ENCODE data around the gene UGDH.
"Not testable (repeated sequence)": the region's sequence is repeated elsewhere in the genome, so short reads cannot be mapped to it uniquely, and the experiment has no call there.

Gene UGDH
- 22.8 to 26.2 reads per million in 2 donors for total RNA-seq

DNA sequence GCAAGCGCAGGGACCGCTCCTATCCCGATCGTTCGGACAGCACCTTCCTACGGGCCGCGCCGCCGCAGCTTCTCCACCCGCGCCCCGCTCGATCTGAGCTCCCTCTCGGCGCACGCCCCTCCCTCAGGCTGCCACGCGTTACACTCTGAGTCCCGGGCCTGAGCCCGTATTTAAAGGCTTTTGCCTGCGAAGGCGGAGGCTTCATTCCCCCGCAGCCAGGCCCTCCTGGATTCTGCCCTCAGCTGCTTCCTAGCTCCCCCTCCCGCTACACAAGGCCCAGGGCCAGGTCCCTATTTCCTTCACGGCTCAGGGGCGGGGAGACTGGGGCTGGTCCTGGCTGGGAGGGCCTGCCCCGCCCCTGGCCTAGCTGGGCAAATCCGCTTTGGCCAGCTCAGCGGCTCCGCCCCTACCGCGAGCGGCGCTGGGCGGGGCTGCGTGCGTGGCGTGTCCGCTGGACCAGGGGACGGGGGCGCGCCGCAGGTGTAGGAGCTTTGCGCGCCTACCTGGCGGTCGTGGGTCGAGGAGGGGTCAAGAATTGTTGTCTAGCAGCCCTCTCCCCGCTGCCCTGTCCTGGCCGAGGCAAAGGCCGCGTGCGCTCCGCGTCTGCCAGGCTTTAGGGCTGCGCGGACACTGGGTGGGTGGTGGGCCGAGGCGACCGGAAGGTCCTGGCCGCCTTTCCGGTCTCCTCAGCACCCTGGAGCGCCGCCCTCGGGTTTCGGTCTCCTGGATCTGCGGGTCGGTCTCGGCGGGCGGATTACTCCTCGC is at the start of gene UGDH:
Gene UGDH (minus strand): TSS at position 144 of the 765 bp plus-strand sequence. CDS start 5,927 bp downstream, outside the sequence.
- peak; percentile 75 for DNase-seq

DNA sequence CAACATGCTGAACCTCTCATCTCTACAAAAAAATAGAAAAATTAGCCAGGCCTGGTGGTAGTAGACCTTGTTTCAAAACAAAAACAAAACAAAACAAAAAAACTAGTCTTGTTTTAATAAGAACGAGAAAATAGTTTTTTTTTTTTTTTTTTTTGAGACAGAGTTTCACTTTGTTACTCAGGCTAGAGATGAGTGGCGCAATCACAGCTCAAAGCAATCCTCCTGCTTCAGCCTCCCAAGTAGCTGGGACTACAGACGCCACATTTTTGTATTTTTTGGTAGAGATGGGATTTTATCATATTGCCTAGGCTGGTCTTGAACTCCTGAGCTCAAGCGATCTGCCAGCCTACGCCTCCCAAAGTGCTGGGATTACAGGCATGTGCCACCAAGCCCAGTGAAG is 47.7 kb upstream of the UGDH start:
- no peak for DNase-seq

- no peak for DNase-seq
These were observed 44.3 kb upstream of the UGDH start for GRCh38 chr4:39571504-39571903.

- no peak for DNase-seq
These were observed 43.8 kb upstream of the UGDH start for GRCh38 chr4:39571054-39571453.

- DNase-seq: no peak
These were observed 42.0 kb upstream of the UGDH start for GRCh38 chr4:39569209-39569608.

DNA sequence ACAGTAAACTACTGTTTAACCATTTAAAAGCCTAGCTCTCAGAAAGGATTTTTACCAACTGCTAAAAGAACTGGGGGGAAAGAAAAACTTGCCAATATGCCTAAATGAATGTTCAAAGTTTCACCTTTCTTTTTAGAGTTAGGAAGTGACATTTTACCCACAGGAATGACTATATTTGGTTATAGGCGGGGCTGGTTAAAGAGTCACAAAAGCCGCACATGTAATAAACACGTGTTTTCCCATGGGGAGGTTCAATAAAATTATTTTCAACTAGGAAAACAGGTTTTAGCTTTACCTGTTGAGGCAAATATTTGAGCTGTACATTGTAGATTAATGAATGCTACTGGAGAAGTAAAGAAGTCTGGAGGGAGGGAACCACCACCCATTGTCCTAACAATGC is 41.6 kb upstream of the UGDH start:
- DNase-seq: no peak

DNA sequence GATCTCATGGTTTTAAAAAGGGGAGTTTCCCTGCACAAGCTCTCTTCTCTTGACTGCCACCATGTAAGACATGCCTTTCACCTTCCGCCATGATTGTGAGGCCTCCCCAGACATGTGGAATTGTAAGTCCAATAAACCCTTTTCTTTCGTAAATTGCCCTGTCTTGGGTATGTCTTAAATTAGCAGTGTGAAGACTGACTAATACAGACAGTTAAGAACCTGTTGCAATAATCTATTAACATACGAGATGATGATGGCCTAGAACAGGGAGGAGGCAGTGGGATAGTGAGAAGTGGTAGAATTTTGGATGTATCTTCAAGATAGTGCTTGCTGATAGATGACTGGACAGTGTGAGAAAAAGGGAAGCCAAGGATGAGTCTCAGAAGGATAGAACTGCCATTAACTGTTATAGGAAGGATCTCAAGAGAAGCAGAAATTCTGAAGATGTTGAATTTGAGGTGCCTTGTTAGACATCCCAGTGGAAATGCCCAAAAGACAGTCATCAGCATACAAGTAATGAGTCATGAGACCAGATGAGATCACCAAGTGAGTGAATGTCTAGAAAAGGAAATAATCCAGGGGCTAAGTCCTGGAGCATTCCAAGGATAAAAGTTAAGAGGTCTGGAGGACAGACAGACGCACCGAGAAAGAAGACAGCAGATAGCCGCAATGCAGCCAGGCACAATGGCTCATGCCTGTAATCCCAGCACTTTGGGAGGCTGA is 38.8 kb upstream of the UGDH start:
- no peak for DNase-seq

DNA sequence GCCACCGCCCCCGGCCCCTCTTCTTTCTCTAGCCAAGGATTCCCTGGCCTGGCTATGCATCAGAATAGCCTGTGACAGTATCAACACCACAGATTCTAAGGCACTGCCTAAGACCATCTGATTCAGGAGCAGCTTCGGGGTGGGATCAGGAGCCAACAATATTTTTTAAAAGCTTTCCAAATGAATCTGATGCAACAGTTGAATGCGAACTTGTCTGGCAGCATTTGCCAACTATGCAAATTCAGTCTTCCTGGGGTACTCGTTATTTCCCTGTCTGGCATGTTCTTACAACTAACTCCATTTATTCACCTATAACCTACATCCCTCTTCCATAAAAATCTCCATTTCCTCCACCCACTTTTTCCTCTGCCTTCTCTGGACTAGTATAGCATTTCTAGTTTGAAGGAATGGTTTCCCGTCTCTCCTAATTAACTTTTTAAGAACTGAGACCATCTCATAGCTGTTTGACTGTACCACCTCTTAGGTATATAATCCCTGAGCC is 36.2 kb upstream of the UGDH start:
- no peak for DNase-seq

- no peak for DNase-seq
These were observed 35.6 kb upstream of the UGDH start for GRCh38 chr4:39562792-39563191.

DNA sequence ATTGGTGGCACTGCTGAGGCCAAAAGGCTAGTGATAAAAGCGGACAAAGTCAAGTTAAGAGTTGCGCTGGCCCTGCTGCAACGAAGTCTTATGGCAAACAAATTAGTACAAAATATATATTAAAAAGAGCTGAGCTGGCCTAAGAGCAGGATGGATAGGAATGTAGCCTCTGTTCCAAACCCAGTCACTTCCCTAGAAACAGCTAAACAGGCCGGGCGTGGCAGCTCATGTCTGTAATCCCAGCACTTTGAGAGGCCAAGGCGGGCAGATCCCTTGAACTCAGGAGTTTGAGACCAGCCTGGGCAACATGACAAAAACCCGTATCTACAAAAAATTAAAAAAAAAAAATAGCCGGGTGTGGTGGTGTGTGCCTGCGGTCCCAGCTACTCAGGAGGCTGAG is 32.4 kb upstream of the UGDH start:
- no peak for DNase-seq

- no peak for DNase-seq
These were observed 28.2 kb upstream of the UGDH start for GRCh38 chr4:39555472-39555871.

GRCh38 chr4:39548425-39549067 is 21.3 kb upstream of the UGDH start:
- no peak for DNase-seq

DNA sequence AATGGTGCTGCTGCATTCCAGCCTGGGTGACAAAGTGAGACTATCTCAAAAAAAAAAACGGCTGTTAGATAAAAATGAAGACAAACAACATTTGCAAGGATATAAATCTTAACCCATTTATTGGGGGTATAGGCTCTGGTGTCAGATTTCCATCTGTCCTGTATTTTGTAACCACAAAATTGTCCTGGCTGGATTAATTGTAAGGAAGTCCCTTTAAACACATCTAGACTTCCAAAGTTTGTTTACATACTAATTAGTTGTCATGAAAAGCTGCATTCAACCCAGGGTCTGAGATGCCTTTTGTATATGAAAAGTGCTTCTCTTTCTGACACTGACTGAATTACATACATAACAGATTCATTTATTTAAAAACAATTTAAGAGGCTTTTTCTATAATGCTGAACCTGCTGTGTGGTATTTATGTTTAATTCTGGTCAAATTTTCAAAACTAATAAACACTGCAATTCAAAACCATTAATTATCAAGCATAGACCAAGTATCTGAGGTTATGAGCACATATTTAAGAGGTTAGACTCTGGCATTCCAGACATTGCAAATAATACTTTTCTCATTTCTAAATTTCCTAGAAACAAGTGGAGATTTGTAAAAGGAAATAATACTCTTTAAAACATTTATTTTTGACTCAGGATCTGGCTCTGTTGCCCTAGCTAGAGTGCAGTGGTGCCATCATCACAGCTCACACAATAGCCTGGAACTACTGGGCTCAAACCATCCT is 17.5 kb upstream of the UGDH start:
- no peak for DNase-seq

GRCh38 chr4:39544080-39544479 is 16.8 kb upstream of the UGDH start:
- not testable (repeated sequence) for DNase-seq

- no peak for DNase-seq
These were observed 15.8 kb upstream of the UGDH start for GRCh38 chr4:39543034-39543433.

DNA sequence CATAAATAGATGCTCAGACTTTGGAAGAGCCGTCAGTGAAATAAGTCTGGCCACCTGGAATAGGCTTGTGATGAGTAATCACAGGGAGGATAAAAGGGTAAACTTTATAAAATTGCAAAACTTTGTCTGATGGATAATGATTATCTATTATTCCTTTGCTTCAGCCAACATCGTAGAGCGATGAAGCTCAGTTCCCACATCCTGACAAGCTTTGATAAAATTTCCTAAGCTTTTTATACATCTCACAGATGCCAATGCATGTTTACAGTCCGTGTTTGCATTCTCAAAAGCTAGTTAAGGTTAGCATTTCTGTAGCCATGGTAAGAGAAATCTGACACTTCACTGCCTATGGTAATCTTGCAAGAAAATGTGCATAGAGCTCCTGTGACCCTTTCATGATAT is 15.4 kb upstream of the UGDH start:
- DNase-seq: no peak

DNA sequence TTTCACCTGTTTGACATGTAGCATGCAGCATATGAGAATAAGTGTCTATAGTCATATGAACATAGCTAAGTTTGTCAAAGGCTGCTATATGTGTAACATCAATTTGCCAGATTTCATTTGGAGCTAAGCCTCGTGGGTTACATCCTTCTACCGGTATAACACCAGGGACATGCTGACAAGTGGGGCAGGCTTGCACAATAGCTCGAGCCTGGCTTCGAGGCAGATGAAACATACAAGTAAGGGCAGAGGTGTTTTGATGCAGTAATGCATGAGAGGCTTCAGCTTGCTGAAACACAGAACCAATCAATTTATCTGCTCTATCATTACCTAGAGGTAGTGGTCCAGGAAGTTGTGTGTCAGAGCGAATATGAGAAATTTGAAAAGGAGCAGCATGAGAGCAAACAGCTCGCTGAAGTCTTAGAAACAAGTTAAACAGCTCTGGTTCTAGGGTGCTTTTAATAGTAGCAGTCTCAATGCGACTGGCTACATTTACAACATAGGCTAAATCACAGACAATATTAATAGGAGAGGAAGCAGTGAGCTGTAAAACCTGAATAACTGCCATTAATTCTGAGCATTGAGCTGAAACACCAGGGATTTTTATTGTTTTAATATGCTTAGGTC is 14.9 kb upstream of the UGDH start:
- DNase-seq: no peak

GRCh38 chr4:39539089-39539611 is 11.9 kb upstream of the UGDH start:
- no peak for DNase-seq

- DNase-seq: no peak
These were observed 6.3 kb upstream of the UGDH start for GRCh38 chr4:39533541-39533940.

DNA sequence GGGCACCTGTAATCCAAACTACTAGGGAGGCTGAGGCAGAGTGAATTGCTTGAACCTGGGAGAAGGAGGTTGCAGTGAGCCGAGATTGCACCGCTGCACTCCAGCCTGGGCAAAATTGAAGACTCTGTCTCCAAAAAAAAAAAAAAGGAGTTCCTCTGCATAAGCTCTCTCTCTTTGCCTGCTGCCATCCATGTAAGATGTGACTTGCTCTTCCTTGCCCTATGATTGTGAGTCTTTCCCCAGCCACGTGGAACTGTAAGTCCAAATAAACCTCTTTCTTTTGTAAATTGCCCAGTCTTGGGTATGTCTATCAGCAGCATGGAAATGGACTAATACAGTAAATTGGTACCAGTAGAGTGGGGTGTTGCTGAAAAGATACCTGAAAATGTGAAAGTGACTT is 5.0 kb upstream of the UGDH start:
- not testable (repeated sequence) for DNase-seq

DNA sequence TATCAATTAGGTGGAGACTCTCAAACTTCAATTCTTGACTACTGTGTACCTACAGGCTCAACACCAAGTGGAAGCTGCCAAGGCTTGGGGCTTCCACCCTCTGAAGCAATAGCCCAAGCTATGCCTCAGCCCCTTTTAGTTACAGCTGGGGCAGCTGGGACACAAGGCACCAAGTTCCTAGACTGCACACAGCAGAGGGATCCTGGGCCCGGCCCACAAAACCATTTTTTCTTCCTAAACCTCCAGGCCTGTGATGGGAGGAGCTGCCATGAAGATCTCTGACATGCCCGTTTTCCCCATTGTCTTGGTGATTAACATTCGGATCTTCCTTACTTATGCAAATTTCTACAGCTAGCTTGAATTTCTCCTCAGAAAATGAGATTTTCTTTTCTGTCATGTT is 3.4 kb upstream of the UGDH start:
- no peak for DNase-seq

GRCh38 chr4:39529534-39529933 is 2.3 kb upstream of the UGDH start:
- no peak for DNase-seq

Data from activated gamma-delta T cell (primary cell).